GM12874 (cell line): ENCODE results near the gene PCNX3.

Source experiments
- CTCF ChIP-seq: IDR thresholded peaks from 2 replicates; pipeline ENCODE4 v1.5.1; 2011; ENCODE audit warnings: low read depth, mild to moderate bottlenecking, control low read depth, low read length, moderate library complexity; ENCODE audit not compliant: insufficient read depth

Gene PCNX3

DNA sequence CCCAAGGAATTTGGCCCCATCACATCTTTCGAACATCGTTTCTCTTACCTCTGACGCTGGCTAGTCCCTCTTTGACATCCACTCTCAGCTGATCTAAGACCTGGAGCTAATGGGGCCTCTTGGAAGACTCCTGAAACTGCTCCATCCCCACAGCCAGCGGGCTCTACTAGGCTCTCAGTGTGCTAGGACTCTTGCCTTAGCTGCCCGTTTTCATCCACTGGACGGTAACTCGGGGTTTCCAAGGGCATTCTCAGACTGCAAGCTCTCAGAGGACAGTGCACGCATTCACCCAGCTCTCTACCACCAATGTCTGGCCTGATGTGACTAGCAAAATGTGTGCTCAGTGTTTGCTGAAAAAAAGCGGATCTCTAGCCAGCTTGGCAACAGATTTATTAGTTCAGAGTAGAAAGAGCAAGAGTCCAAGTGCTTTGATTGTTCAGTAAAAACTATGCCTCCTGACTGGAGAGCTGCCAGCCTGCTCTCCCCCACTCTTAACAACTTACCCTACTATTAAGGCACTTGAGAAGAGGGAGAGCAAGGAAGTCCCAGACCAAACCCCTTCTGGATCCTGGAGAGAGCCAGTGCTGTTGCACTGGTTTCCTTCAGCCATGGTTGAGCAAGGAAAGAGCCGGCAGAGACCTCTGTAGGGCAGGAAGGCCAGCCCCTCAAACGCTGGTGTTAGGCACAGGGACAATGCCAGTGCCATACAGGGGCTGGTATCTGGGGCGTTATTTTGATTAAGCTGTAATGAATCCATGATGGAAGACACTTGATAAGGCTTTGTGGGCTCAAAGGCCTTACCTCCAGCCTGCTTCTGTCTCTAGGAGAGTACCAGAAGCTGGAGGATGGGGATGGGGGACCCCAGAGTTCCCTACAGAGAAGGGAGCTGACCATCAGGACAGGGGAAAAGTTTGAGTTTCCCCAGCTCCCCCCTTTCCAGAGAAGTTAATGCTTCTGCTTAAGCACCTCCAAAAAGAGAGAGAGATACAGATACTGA, 38.0 kb downstream of the PCNX3 start:
- TF ChIP-seq CTCF = no peak

DNA sequence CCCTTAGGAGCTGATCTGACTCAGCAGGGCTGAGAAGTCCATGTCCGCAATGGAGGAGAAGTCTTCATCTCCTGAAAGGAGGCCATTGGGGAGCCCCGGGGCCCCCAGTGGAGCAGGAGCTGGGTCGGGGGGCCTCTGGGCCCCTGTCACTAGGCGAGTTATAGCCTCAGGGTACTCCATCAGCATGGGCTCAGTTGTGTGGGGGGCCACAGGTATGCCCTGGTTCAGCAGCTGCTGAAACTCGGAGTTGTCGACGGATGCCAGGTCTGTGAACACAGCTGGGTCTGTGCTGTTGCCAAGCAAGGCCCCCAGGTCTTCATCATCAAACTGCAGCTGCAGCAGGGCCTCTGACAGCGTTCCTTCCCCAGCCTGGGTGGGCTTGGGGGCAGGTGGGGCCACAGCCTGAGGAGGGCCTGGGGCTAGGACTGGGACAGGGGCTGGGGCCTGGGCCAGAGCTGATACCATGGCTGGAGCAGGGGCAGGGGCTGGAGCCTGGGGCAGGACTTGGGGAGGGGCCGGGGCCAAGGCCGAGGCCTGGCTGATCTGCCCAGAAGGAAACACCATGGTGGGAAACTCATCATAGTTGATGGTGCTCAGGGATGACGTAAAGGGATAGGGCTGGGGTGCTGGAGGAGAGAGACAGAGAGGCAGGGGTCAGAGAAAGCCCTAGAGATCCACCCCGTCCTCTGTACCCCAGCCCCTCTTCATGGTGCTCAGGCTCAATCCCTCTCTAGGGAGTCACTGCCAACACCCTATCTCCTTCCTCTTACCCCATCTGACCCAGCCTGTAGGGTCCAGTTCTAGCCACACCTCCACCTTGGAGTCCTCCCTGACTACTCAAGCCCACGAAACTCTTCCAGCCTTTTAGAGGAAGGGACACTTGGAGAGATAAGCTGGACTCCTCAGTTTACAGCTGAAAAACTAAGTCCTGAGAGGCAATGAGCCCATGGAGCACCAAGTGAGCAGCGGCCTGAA, 39.1 kb downstream of the PCNX3 start:
- no peak for TF ChIP-seq CTCF

GRCh38 chr11:65655570-65656332, 40.2 kb downstream of the PCNX3 start:
- TF ChIP-seq CTCF = no peak

DNA sequence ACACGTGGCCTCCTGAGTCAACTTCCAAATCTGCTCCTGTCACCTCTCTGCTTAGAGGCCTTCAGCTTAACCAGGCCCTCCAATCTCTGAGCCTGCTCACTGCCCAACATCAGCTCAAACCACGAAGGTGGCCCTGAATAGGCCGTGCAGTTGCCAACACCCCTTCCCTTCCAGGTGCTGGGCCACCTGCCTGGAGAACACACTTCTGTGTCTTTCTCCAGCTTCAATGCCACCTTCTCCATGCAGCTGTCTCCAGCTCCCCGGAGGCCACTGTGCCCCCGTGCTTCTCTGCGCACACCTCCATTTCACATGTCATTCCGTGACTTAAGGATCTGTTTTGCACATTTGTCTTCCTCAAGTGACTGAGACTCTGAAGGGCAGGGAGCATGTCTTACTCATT, 41.9 kb downstream of the PCNX3 start:
- no peak for TF ChIP-seq CTCF

DNA sequence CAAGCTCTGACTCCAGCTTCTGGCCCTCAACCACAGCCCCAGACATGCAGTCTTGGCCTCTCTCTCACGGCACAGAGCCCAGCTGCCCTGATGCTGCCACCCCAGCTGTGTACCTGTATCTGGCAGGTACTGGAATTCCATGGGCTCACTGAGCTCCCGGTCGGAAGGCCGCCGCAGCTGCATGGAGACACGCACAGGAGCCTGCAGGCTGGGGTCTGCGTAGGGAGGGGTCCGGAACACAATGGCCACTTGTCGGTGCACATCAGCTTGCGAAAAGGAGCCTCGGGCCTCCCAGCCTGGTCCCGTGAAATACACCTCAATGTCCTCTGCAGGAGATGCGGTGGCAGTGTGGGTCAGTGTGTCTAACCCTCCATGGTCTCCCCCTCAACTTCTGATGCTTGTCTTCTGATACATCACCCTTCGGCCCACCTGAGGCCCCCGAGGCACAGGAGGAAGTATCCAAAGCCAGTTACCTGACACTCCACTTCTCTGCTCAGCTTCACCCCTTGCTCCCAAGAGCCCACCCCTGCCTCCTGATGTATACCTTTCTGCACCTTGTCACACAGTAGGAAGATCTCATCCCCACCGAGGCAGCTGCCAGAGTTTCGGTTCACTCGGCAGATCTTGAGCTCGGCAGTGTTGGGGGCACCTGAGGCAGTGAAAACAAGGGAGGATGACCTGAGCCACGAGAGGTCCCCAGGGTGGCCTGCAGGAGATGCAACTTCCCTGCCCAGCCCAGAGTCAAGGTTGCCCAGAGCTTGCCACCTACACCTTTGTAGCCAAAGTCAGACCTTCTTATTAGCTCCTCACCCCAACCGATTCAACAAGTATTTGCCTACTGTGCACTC, 42.8 kb downstream of the PCNX3 start:
- no peak for TF ChIP-seq CTCF

DNA sequence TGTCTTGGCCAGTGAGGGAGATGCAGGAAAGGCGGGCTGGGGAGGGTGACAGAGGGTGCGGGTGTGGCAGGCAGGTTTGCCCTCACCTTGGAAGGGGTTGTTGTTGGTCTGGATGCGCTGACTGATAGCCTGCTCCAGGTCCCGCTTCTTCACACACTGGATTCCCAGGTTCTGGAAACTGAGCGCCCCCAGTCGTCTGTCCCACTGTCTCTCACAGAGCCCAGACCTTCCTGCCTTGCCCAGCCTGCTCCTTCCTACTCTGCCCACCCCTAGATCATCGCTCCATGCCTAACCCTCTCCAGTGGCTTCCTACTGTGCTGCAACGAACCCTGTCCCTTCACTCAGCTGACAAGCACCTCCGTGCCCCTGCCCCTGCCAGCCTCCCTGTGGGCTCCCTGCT, 44.5 kb downstream of the PCNX3 start:
- no peak for TF ChIP-seq CTCF
